ENCODE data around the gene FMO1.

Gene FMO1

GRCh38 chr1:171217658-171218443 lies 30.4 kb upstream of the FMO1 start:
- H3K27ac ChIP-seq (ENCODE audit: poor library complexity, severe bottlenecking), result no peak overlapping the region
- no peak for TF ChIP-seq CTCF (IDR thresholded peaks at IDR 0.05; ENCODE audit: poor library complexity, severe bottlenecking)
- H3K9me3 ChIP-seq (ENCODE audit: severe bottlenecking), result no peaks in the 10 kb centered on the region
- H3K27me3 ChIP-seq (ENCODE audit: insufficient read depth, poor library complexity, severe bottlenecking), result no peaks in the 10 kb centered on the region
- 0 out of 3 replicates have a peak, but pooled peaks have one; percentile 10 for ATAC-seq (ENCODE audit: low read depth)
- peaks cover 4% of the 10 kb centered on the region for H3K4me1 ChIP-seq (ENCODE audit: insufficient read depth, poor library complexity, severe bottlenecking)
- DNase-seq (ENCODE audit: low spot score), result no peak
- no peaks in the 10 kb centered on the region for H3K36me3 ChIP-seq (ENCODE audit: low read depth)
- no peak overlapping the region for H3K4me3 ChIP-seq (ENCODE audit: severe bottlenecking)

DNA sequence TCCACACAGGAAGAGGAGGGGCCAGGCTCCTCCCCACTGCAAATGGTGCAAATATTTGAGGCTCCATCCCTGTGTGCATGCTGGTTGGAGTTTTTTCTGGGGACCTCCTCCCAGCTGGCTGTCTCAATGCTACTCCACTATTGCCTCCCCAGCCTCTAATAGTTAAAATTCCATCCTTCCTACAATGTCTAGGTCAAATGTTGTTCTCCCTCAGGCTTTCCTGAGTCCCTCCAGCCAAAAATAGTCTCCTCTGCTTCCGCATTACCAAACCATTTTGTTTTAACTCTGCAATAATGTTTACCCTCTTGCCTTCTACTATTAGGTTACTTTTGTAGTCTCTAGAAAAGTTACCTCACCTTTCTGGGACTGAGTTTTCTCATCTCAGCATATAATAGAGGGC lies 29.6 kb upstream of the FMO1 start:
- Histone ChIP-seq H3K27me3 (ENCODE audit: insufficient read depth, poor library complexity, severe bottlenecking) (no peaks in the 10 kb centered on the region), H3K36me3 (ENCODE audit: low read depth) (no peaks in the 10 kb centered on the region), H3K27ac (ENCODE audit: poor library complexity, severe bottlenecking) (no peak overlapping the region), H3K9me3 (ENCODE audit: severe bottlenecking) (no peaks in the 10 kb centered on the region), H3K4me1 (ENCODE audit: insufficient read depth, poor library complexity, severe bottlenecking) (peaks cover 4% of the 10 kb centered on the region), H3K4me3 (ENCODE audit: severe bottlenecking) (no peak overlapping the region)
- TF ChIP-seq CTCF (IDR thresholded peaks at IDR 0.05; ENCODE audit: poor library complexity, severe bottlenecking), result no peak
- DNase-seq (ENCODE audit: low spot score) (no peak), ATAC-seq (ENCODE audit: low read depth) (no peak)

DNA sequence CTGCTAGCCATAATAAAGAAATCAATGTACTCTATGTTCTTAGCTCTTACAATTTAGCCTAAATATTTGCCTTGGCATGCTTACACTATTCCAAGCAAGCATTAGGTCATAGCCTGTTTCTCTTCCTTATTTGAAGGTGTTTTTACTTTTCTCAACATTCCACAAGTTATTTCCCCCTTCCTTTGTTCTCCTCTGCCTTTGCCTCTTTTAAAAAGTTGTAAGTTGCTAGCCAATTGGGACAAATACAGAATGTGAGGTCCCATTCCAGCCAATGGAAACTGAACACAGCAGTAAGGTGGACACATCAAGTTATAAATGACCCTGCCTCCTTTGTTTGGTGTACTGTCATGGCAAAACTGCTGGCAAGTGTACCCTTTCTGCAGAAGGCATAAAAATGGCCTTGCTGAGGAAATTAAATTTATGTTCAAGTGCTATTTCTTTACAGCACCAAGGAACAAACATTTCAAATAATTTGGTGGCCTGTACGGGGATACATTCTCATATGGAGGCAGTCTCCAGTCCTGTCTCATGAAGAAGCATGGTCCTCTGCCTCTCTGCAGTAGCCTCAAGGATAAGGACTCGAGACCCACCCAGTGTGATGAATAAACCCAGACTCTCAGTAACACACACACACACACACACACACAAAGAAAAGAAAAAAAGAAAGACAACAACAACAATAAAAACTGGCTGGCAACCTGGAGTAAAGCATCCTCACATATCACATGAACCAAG lies 28.8 kb upstream of the FMO1 start:
- Histone ChIP-seq H3K9me3 (ENCODE audit: severe bottlenecking) (no peaks in the 10 kb centered on the region), H3K27ac (ENCODE audit: poor library complexity, severe bottlenecking) (no peak overlapping the region), H3K36me3 (ENCODE audit: low read depth) (no peaks in the 10 kb centered on the region), H3K4me1 (ENCODE audit: insufficient read depth, poor library complexity, severe bottlenecking) (peaks cover 4% of the 10 kb centered on the region), H3K27me3 (ENCODE audit: insufficient read depth, poor library complexity, severe bottlenecking) (no peaks in the 10 kb centered on the region), H3K4me3 (ENCODE audit: severe bottlenecking) (no peak overlapping the region)
- TF ChIP-seq CTCF (IDR thresholded peaks at IDR 0.05; ENCODE audit: poor library complexity, severe bottlenecking), result no peak
- DNase-seq (ENCODE audit: low spot score) (no peak), ATAC-seq (ENCODE audit: low read depth) (no peak)

DNA sequence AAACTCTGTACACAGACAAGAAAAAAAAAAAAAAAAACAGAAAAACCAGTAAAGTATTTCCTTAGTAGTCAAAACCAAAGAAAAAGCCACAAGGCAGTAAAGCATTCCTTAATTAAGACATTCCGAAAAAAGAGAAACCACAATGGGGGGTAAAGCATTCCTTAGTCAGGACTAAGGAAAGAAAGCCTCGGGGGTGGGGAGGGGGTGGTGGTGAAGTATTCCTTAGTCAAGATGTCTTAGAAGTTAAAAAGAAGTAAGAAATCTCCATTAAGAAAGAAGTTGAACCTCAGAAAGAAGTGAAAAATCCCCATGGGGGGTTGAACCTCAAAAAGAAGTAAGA lies 28.2 kb upstream of the FMO1 start:
- Histone ChIP-seq H3K36me3 (ENCODE audit: low read depth) (no peaks in the 10 kb centered on the region), H3K4me3 (ENCODE audit: severe bottlenecking) (no peak overlapping the region), H3K27ac (ENCODE audit: poor library complexity, severe bottlenecking) (no peak overlapping the region), H3K9me3 (ENCODE audit: severe bottlenecking) (no peaks in the 10 kb centered on the region), H3K27me3 (ENCODE audit: insufficient read depth, poor library complexity, severe bottlenecking) (no peaks in the 10 kb centered on the region), H3K4me1 (ENCODE audit: insufficient read depth, poor library complexity, severe bottlenecking) (peaks cover 4% of the 10 kb centered on the region)
- DNase-seq (ENCODE audit: low spot score) (no peak), ATAC-seq (ENCODE audit: low read depth) (peak; percentile 50; the same call in 1 of the 3 replicates)
- no peak for TF ChIP-seq CTCF (IDR thresholded peaks at IDR 0.05; ENCODE audit: poor library complexity, severe bottlenecking)
